ENCODE results near the gene ASB6. TPM values are rescaled to one million over a fixed set of nuclear protein-coding genes. Genes with fewer than 3 reads are reported as not detected.

The ASB6 gene
- total and polyA plus RNA-seq, 4 donors: 3.4 to 8.4 (median 6.2) TPM

GRCh38 chr9:129612123-129612522, 29.8 kb downstream of the ASB6 start:
- 84% methylated on average over 7 of the region's 7 CpGs for WGBS
- TF ChIP-seq YY1 (IDR thresholded peaks at IDR 0.05): no peak
- no peak for TF ChIP-seq EGR1 (IDR thresholded peaks at IDR 0.05; ENCODE audit: low read depth in 2 of 2)
- TF ChIP-seq HNF4G (IDR thresholded peaks at IDR 0.05): no peak
- TF ChIP-seq RXRA (IDR thresholded peaks at IDR 0.05): no peak
- no peak for TF ChIP-seq RAD21 (IDR thresholded peaks at IDR 0.05)
- H3K9me3 ChIP-seq (ENCODE audit: control insufficient read depth in 4 of 4, low read length in 3 of 4): no peaks in the 10 kb centered on the region
- H3K36me3 ChIP-seq (ENCODE audit: control insufficient read depth in 4 of 4, insufficient read depth in 3 of 4, low read depth in 1 of 4, low read length in 3 of 4): no peaks in the 10 kb centered on the region
- peaks cover 6 to 22% (median 13%) of the 10 kb centered on the region in 4 donors for H3K4me1 ChIP-seq (ENCODE audit: control insufficient read depth in 4 of 4, insufficient read depth in 4 of 4, low read length in 3 of 4)
- no peak for DNase-seq (ENCODE audit: low spot score)
- no peaks in the 10 kb centered on the region for H3K27me3 ChIP-seq (ENCODE audit: control insufficient read depth in 4 of 4, insufficient read depth in 4 of 4, low read length in 3 of 4)
- no peak overlapping the region for H3K27ac ChIP-seq (ENCODE audit: low read depth in 1 of 2, low read length in 2 of 2)
- no peak overlapping the region for H3K9ac ChIP-seq (ENCODE audit: low read depth in 1 of 2, low read length in 2 of 2)
- H3K4me3 ChIP-seq (ENCODE audit: low read depth in 1 of 3, low read length in 3 of 3): no peak overlapping the region

- TF ChIP-seq FOXA1 (IDR thresholded peaks at IDR 0.05) (no peak), SP1 (IDR thresholded peaks at IDR 0.05) (no peak), CTCF (IDR thresholded peaks at IDR 0.05; ENCODE audit: low read depth, low read length, missing input control) (no peak), NR2F2 (IDR thresholded peaks at IDR 0.05) (no peak), YY1 (IDR thresholded peaks at IDR 0.05) (no peak)
- Histone ChIP-seq H3K27ac (ENCODE audit: low read depth in 1 of 2, low read length in 2 of 2) (peak overlapping the region in 1 of 2 donors; percentile 76), H3K9ac (ENCODE audit: low read depth in 1 of 2, low read length in 2 of 2) (no peak overlapping the region), H3K4me1 (ENCODE audit: control insufficient read depth in 4 of 4, insufficient read depth in 4 of 4, low read length in 3 of 4) (peaks cover 10 to 29% (median 19%) of the 10 kb centered on the region in 4 donors), H3K36me3 (ENCODE audit: control insufficient read depth in 4 of 4, insufficient read depth in 3 of 4, low read depth in 1 of 4, low read length in 3 of 4) (no peaks in the 10 kb centered on the region), H3K9me3 (ENCODE audit: control insufficient read depth in 4 of 4, low read length in 3 of 4) (no peaks in the 10 kb centered on the region), H3K4me3 (ENCODE audit: low read depth in 1 of 3, low read length in 3 of 3) (no peak overlapping the region), H3K27me3 (ENCODE audit: control insufficient read depth in 4 of 4, insufficient read depth in 4 of 4, low read length in 3 of 4) (no peaks in the 10 kb centered on the region)
- DNase-seq (ENCODE audit: low spot score): no peak
- 31% methylated on average over 12 of the region's 12 CpGs for WGBS
Observed at GRCh38 chr9:129611307-129611800, 30.6 kb downstream of the ASB6 start.

- TF ChIP-seq CTCF (IDR thresholded peaks at IDR 0.05; ENCODE audit: low read depth, low read length, missing input control): peak; percentile 94
- peak; percentile 68 to 83 for TF ChIP-seq RAD21 (IDR thresholded peaks at IDR 0.05)
- TF ChIP-seq ZBTB33 (IDR thresholded peaks at IDR 0.05): no peak
- no peak for TF ChIP-seq REST (IDR thresholded peaks at IDR 0.05)
- no peak for TF ChIP-seq HNF4A (conservative IDR thresholded peaks at IDR 0.05)
- under 1% methylated on average over 66 of the region's 66 CpGs for WGBS
Observed at GRCh38 chr9:129610473-129611306, 31.3 kb downstream of the ASB6 start.

More at GRCh38 chr9:129610473-129611306, 31.3 kb downstream of the ASB6 start:
- Histone ChIP-seq H3K27me3 (ENCODE audit: control insufficient read depth in 4 of 4, insufficient read depth in 4 of 4, low read length in 3 of 4) (no peaks in the 10 kb centered on the region), H3K36me3 (ENCODE audit: control insufficient read depth in 4 of 4, insufficient read depth in 3 of 4, low read depth in 1 of 4, low read length in 3 of 4) (no peaks in the 10 kb centered on the region), H3K9ac (ENCODE audit: low read depth in 1 of 2, low read length in 2 of 2) (peak overlapping the region; percentile 78 to 89), H3K4me3 (ENCODE audit: low read depth in 1 of 3, low read length in 3 of 3) (peak overlapping the region; percentile 53 to 65 (median 63)), H3K9me3 (ENCODE audit: control insufficient read depth in 4 of 4, low read length in 3 of 4) (no peaks in the 10 kb centered on the region), H3K4me1 (ENCODE audit: control insufficient read depth in 4 of 4, insufficient read depth in 4 of 4, low read length in 3 of 4) (peaks cover 10 to 33% (median 22%) of the 10 kb centered on the region in 4 donors), H3K27ac (ENCODE audit: low read depth in 1 of 2, low read length in 2 of 2) (peak overlapping the region; percentile 76 to 86)
- peak; percentile 72 for DNase-seq (ENCODE audit: low spot score)

All from liver (tissue), 9 donors.